Panc1 (cell line): Measurements from ENCODE around the gene GALNTL6.

ENCODE experiments used
- CTCF ChIP-seq: fragments of 450-650 bp; IDR thresholded peaks from 2 replicates; pipeline ENCODE4 v1.5.1; 2017; ENCODE audit warnings: mild to moderate bottlenecking
- POLR2AphosphoS5 ChIP-seq: IDR thresholded peaks from 2 replicates; pipeline ENCODE4 v1.6.1; 2012; ENCODE audit warnings: mild to moderate bottlenecking, low read depth, low read length, moderate library complexity

- TF ChIP-seq POLR2AphosphoS5 (no peak), CTCF (no peak)
These were observed 771.6 kb downstream of the GALNTL6 start for GRCh38 chr4:172584816-172585215.
